Ovary (tissue), 10 donors: ENCODE data around the gene ACVR1. TPM values are rescaled to one million over a fixed set of nuclear protein-coding genes. Genes with fewer than 3 reads are reported as not detected.

Experiments
- DNase-seq, 5 donors: peaks; one replicate each; pipeline ENCODE4 v3.0.0-alpha.2; 2019 to 2020
- H3K27ac ChIP-seq, 2 donors: fragments of 200-600 bp; one replicate each; pipeline versions ENCODE4 v1.5.1 to v1.8.0; 2019 to 2022
- H3K27me3 ChIP-seq: fragments of 200-600 bp; one replicate; pipeline ENCODE4 v1.8.0; 2022
- H3K36me3 ChIP-seq: fragments of 200-600 bp; sonication (generic); one replicate; pipeline ENCODE4 v1.5.1; 2019
- H3K4me1 ChIP-seq: one replicate; pipeline ENCODE4 v1.8.1; 2013; ENCODE audit warnings: mild to moderate bottlenecking, moderate library complexity; ENCODE audit not compliant: insufficient read depth
- H3K4me3 ChIP-seq: fragments of 200-600 bp; sonication (generic); one replicate; pipeline ENCODE4 v1.5.1; 2017
- H3K9me3 ChIP-seq, 2 donors: fragments of 200-600 bp in 1 of 2; sonication (generic) in 1 of 2; one replicate each; pipeline versions ENCODE4 v1.5.1 to v1.8.1; 2013 to 2019; ENCODE audit warnings: mild to moderate bottlenecking in 1 of 2, moderate library complexity in 1 of 2
- CTCF ChIP-seq, 3 donors: fragments of 450-650 bp in 2 of 3; fragments of 200-600 bp in 1 of 3; IDR thresholded peaks; one replicate each; pipeline versions ENCODE4 v1.5.1 to v1.8.0; 2016 to 2022; ENCODE audit warnings: antibody characterized with exemption in 3 of 3, mild to moderate bottlenecking in 1 of 3
- EP300 ChIP-seq: sonication (generic); formaldehyde crosslinking; IDR thresholded peaks from one replicate; pipeline ENCODE4 v1.6.1; 2017; ENCODE audit warnings: antibody characterized with exemption
- POLR2A ChIP-seq: fragments of 450-650 bp; IDR thresholded peaks from one replicate; pipeline ENCODE4 v1.6.1; 2017; ENCODE audit warnings: antibody characterized with exemption, mild to moderate bottlenecking, moderate library complexity
- WGBS, 3 donors: extraction: QIAGEN DNeasy Blood & Tissue Kit in 1 of 3; methylation state at CpG; one replicate each; pipeline versions ENCODE4 v1.1.5 to v1.1.7; 2013 to 2017; 5-methylcytosine and 5-hydroxymethylcytosine counted together
- intact Hi-C, 4 donors: fragments of 100-400 bp; cut with DNase I; formaldehyde crosslinking; loops; one replicate each; pipeline versions ENCODE4 v1.11.0 to v1.15.1; 2022 to 2023
- long read RNA-seq, 3 donors: library from polyadenylated mRNA in 2 of 3; unstranded in 2 of 3; transcript quantifications; one replicate each; pipeline ENCODE4 v2.0.0 and lab custom pipeline, GENCODE V29; 2021 to 2026
- polyA plus RNA-seq, 2 donors: library from polyadenylated mRNA; stranded (reverse); fragments of 200-250 nt in 1 of 2; fragments of 350-450 nt in 1 of 2; fragmentation: Illumina TruSeq in 1 of 2; extraction: RNeasy Lipid Tissue Mini Kit (QIAGEN cat#74804) in 1 of 2; gene quantifications; one replicate each; pipeline ENCODE4 v1.2.3, GENCODE V29; 2013 to 2014
- total RNA-seq, 7 donors: library from RNA; depleted of rRNA in 2 of 7; stranded (reverse); fragments of >200 nt in 2 of 7; fragmentation: NEBNext Ultra II Directional in 3 of 7; extraction: Animal tissue kit (Norgen Biotek cat#: 25700) in 3 of 7; gene quantifications; one replicate each; pipeline versions ENCODE4 v1.1.0 to v1.2.4, GENCODE V29; 2016 to 2023
- donor health status: DM: no; HTN: no; CAD: no; lungs with moderate emphysema.
- donor health status: DM: no; HTN: no; CAD: no.
- donor health status: Bipolar disorder and iron deficiency.
- donor health status: DM: yes; HTN: yes; CAD: no.
- donor health status: DM: no; HTN: no; CAD: no.
- donor health status: DM: yes; HTN: yes; CAD: no.

ACVR1 gene
- 10 to 100 TPM; 23.4 to 49.5 (median 30.4) TPM for total RNA-seq
- polyA plus RNA-seq: 10 to 100 TPM; 23.4 to 51.2 TPM
- long read RNA-seq, donor 1, transcript ACVR1-207 (11 exons, 2,861 nt): major isoform, 14 of 41 reads
- long read RNA-seq, donor 1, partial matches to known transcripts: 16 of 41 reads
- long read RNA-seq, donor 1, other reads (novel, unspliced or antisense): 11 of 41 reads
- long read RNA-seq, donor 2, transcript ACVR1-207 (11 exons, 2,861 nt): major isoform, 8 of 8 reads
- long read RNA-seq, donor 2, partial matches to known transcripts: 0 of 8 reads
- long read RNA-seq, donor 2, other reads (novel, unspliced or antisense): 0 of 8 reads
- long read RNA-seq, donor 3, transcript ACVR1-207 (11 exons, 2,861 nt): major isoform, 72 of 121 reads
- long read RNA-seq, donor 3, partial matches to known transcripts: 10 of 121 reads
- long read RNA-seq, donor 3, other reads (novel, unspliced or antisense): 39 of 121 reads

- peak; percentile 95 to 96 (median 96) for DNase-seq
- Histone ChIP-seq H3K27me3 (no peaks in the 10 kb centered on the region), H3K27ac (peak within 1 kb of the TSS; percentile 79 to 97), H3K36me3 (no peaks in the 10 kb centered on the region), H3K9me3 (no peaks in the 10 kb centered on the region), H3K4me1 (peaks cover 14% of the 10 kb centered on the region), H3K4me3 (peak within 1 kb of the TSS; percentile 88)
- WGBS, 3 donors: 0 to 1% (median 1%) methylated on average over 35 to 83 of the region's 85 CpGs
- intact Hi-C loops: no loop called here
- no peak for TF ChIP-seq EP300
- peak; percentile 24 to 65 (median 49) for TF ChIP-seq CTCF (IDR thresholded peaks at IDR 0.05)
- TF ChIP-seq POLR2A: peak; percentile 55
Measured at GRCh38 chr2:157876066-157876785, at the start of gene ACVR1. Gene ACVR1 (minus strand): TSS chr2:157876330. CDS start chr2:157799493, 76,837 bp downstream.

- Histone ChIP-seq H3K27ac (no peak overlapping the region), H3K4me1 (no peaks in the 10 kb centered on the region), H3K9me3 (no peaks in the 10 kb centered on the region), H3K36me3 (no peaks in the 10 kb centered on the region), H3K27me3 (no peaks in the 10 kb centered on the region), H3K4me3 (no peak overlapping the region)
- no peak for DNase-seq
- TF ChIP-seq EP300: no peak
- TF ChIP-seq CTCF (IDR thresholded peaks at IDR 0.05): no peak
- no peak for TF ChIP-seq POLR2A
- intact Hi-C loops: no loop called here
- 62 to 76% (median 67%) methylated on average over 3 of the region's 3 CpGs for WGBS, 3 donors
Measured at GRCh38 chr2:157925071-157925470, 48.9 kb upstream of the ACVR1 start.

- 18 to 37% (median 23%) methylated on average over 5 of the region's 5 CpGs for WGBS, 3 donors
- no peak overlapping the region for H3K4me3 ChIP-seq
- DNase-seq: no peak
- TF ChIP-seq CTCF (IDR thresholded peaks at IDR 0.05) (no peak), POLR2A (no peak), EP300 (no peak)
- H3K27me3 ChIP-seq: no peaks in the 10 kb centered on the region
- H3K36me3 ChIP-seq: no peaks in the 10 kb centered on the region
- no peaks in the 10 kb centered on the region for H3K4me1 ChIP-seq
- H3K27ac ChIP-seq: no peak overlapping the region
- intact Hi-C loops: no loop called here
- H3K9me3 ChIP-seq: no peaks in the 10 kb centered on the region
Measured at GRCh38 chr2:157923598-157924217, 47.6 kb upstream of the ACVR1 start.

GRCh38 chr2:157922815-157923214 lies 46.7 kb upstream of the ACVR1 start:
- Histone ChIP-seq H3K4me3 (no peak overlapping the region), H3K27ac (no peak overlapping the region), H3K9me3 (no peaks in the 10 kb centered on the region), H3K4me1 (no peaks in the 10 kb centered on the region), H3K36me3 (no peaks in the 10 kb centered on the region), H3K27me3 (no peaks in the 10 kb centered on the region)
- 91 to 97% (median 92%) methylated on average over 1 of the region's 1 CpG for WGBS, 3 donors
- DNase-seq: no peak
- intact Hi-C loops: no loop called here
- TF ChIP-seq POLR2A (no peak), CTCF (IDR thresholded peaks at IDR 0.05) (no peak), EP300 (no peak)
